ENCODE data around the gene SRSF4. TPM values are rescaled to one million over a fixed set of nuclear protein-coding genes. Genes with fewer than 3 reads are reported as not detected.

Gene SRSF4
- total and polyA plus RNA-seq, 3 experiments from 2014 or later = 112 to 119 (median 115) TPM

- POLR2A ChIA-PET = interaction anchor here (1.5 kb wide), 1 partner anchor 10 kb away, joined by 6 read pairs; the partner anchor contains the start of gene SRSF4
- Mint-ChIP-seq H3K27me3 (no peaks in the 10 kb centered on the region), H3K4me3 (peak overlapping the region in 6 of 7 donors; percentile 27 to 65 (median 50)), H3K27ac (peak overlapping the region in 6 of 8 donors; percentile 28 to 80 (median 52)), H3K9me3 (no peaks in the 10 kb centered on the region), H3K4me1 (peaks cover 65 to 73% (median 70%) of the 10 kb centered on the region in 3 donors), H3K36me3 (peaks cover 4 to 57% (median 13%) of the 10 kb centered on the region in 3 donors)
- CTCF ChIA-PET = interaction anchor here (1.2 to 1.6 kb wide), 2 partner anchors 10 to 14 kb away, joined by 3 to 8 read pairs; partner anchors contain the start of gene SRSF4
- Histone ChIP-seq H3K4me3 (ENCODE audit: low read length) (no peak overlapping the region), H3K4me1 (ENCODE audit: insufficient read depth, low read length) (peaks cover 37% of the 10 kb centered on the region), H3K27ac (ENCODE audit: low read depth, low read length) (no peak overlapping the region), H3K27me3 (ENCODE audit: insufficient read depth, low read length, poor library complexity, severe bottlenecking) (no peaks in the 10 kb centered on the region), H3K9me3 (ENCODE audit: low read length) (no peaks in the 10 kb centered on the region), H3K36me3 (ENCODE audit: insufficient read depth, low read length) (peaks cover 3% of the 10 kb centered on the region)
- no peak for DNase-seq
Observed at GRCh38 chr1:29171089-29171488, 10.6 kb downstream of the SRSF4 start.

- Histone ChIP-seq H3K27me3 (ENCODE audit: insufficient read depth, low read length, poor library complexity, severe bottlenecking) (no peaks in the 10 kb centered on the region), H3K27ac (ENCODE audit: low read depth, low read length) (no peak overlapping the region), H3K4me3 (ENCODE audit: low read length) (no peak overlapping the region), H3K4me1 (ENCODE audit: insufficient read depth, low read length) (peaks cover 37% of the 10 kb centered on the region), H3K36me3 (ENCODE audit: insufficient read depth, low read length) (peaks cover 14% of the 10 kb centered on the region), H3K9me3 (ENCODE audit: low read length) (no peaks in the 10 kb centered on the region)
- Mint-ChIP-seq H3K27ac (peak overlapping the region in 6 of 8 donors; percentile 1 to 74 (median 22)), H3K27me3 (no peaks in the 10 kb centered on the region), H3K4me3 (peak overlapping the region in 6 of 7 donors; percentile 0 to 63 (median 38)), H3K36me3 (peaks cover 4 to 66% (median 16%) of the 10 kb centered on the region in 3 donors), H3K9me3 (no peaks in the 10 kb centered on the region), H3K4me1 (peaks cover 69 to 80% (median 76%) of the 10 kb centered on the region in 3 donors)
- POLR2A ChIA-PET = interaction anchor here (0.5 kb wide), 1 partner anchor 201 kb away, joined by 11 read pairs; no protein-coding TSS in a partner anchor
- DNase-seq = no peak
- CTCF ChIA-PET = interaction anchor here (1.2 kb wide), 1 partner anchor 13 kb away, joined by 3 read pairs; no protein-coding TSS in a partner anchor
Observed at GRCh38 chr1:29169976-29170375, 11.7 kb downstream of the SRSF4 start.

- Mint-ChIP-seq H3K4me3 (no peak overlapping the region), H3K36me3 (peaks cover 0 to 80% (median 17%) of the 10 kb centered on the region in 3 donors), H3K27me3 (no peaks in the 10 kb centered on the region), H3K4me1 (peaks cover 77 to 93% (median 89%) of the 10 kb centered on the region in 3 donors), H3K9me3 (no peaks in the 10 kb centered on the region), H3K27ac (no peak overlapping the region)
- H3K9me3 ChIP-seq (ENCODE audit: low read length) = no peaks in the 10 kb centered on the region
- DNase-seq = no peak
- ChIA-PET CTCF (interaction anchor here (0.7 to 1.6 kb wide), 4 partner anchors 9 to 286 kb away, joined by 3 to 5 read pairs (median 4); no protein-coding TSS in a partner anchor), POLR2A (interaction anchor here (0.6 to 0.7 kb wide), 2 partner anchors 33 to 656 kb away, joined by 4 to 7 read pairs; no protein-coding TSS in a partner anchor)
- H3K27me3 ChIP-seq (ENCODE audit: insufficient read depth, low read length, poor library complexity, severe bottlenecking) = no peaks in the 10 kb centered on the region
- peaks cover 14% of the 10 kb centered on the region for H3K36me3 ChIP-seq (ENCODE audit: insufficient read depth, low read length)
- H3K27ac ChIP-seq (ENCODE audit: low read depth, low read length) = no peak overlapping the region
- H3K4me3 ChIP-seq (ENCODE audit: low read length) = no peak overlapping the region
- H3K4me1 ChIP-seq (ENCODE audit: insufficient read depth, low read length) = peaks cover 40% of the 10 kb centered on the region
Observed at GRCh38 chr1:29167904-29168303, 13.8 kb downstream of the SRSF4 start.

DNA sequence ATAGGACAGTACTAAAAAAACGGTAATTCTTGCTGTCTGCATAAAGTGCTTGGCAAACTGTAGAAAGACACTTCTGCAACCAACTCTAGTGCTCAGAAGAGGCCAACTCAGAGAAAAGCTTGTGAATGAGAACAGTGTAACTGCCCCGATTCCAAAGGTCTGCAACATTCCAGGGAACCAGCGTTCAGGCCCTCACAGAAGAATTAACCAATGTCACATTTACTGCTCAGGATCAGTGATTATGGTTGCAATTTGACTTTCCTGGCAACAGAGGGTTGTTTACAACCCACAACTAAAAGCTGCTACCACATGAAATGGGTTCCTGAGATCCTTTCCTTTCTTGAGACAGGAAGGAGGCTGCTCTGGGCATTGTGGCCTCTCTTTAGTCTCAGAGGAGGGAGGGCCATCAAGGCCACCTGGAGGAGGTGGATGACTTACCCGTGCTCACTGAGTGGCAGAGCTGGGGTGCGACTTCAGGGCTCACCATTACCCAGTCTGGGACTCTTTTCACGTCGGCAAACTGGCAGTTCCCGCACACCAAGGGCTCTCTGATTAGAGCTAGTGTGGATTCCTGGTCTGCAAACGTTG, 15.3 kb downstream of the SRSF4 start:
- no peak overlapping the region for H3K4me3 ChIP-seq (ENCODE audit: low read length)
- peaks cover 14% of the 10 kb centered on the region for H3K36me3 ChIP-seq (ENCODE audit: insufficient read depth, low read length)
- H3K27me3 ChIP-seq (ENCODE audit: insufficient read depth, low read length, poor library complexity, severe bottlenecking) = no peaks in the 10 kb centered on the region
- H3K9me3 ChIP-seq (ENCODE audit: low read length) = no peaks in the 10 kb centered on the region
- CTCF ChIA-PET = interaction anchor here (1.0 to 2.4 kb wide), 4 partner anchors 12 to 284 kb away, joined by 3 to 6 read pairs (median 4); partner anchors contain the start of gene SRSF4
- peaks cover 39% of the 10 kb centered on the region for H3K4me1 ChIP-seq (ENCODE audit: insufficient read depth, low read length)
- Mint-ChIP-seq H3K4me1 (peaks cover 72 to 90% (median 87%) of the 10 kb centered on the region in 3 donors), H3K9me3 (no peaks in the 10 kb centered on the region), H3K27ac (peak overlapping the region in 3 of 8 donors; percentile 30 to 71 (median 55)), H3K27me3 (no peaks in the 10 kb centered on the region), H3K4me3 (no peak overlapping the region), H3K36me3 (peaks cover 0 to 79% (median 15%) of the 10 kb centered on the region in 3 donors)
- POLR2A ChIA-PET = no interaction called here
- DNase-seq = no peak
- H3K27ac ChIP-seq (ENCODE audit: low read depth, low read length) = no peak overlapping the region

DNA sequence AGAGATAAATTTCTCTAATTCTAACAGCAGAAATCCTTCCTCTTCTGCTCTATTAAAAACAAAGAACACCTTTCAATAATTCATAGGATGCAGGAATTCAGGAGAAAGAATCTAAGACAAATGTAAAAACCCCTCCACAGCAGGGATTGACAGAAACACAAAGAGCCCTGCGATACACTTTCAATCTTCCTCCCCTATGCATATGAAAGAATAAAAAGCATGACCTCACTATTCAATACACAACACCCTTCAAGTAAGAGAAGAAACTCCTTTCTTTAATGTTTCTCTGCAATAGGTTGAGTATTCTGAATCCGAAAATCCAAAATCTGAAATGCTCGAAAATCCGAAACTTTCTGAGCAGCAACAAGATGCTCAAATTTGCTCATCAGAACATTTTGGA, 17.1 kb downstream of the SRSF4 start:
- no peak overlapping the region for H3K4me3 ChIP-seq (ENCODE audit: low read length)
- no peaks in the 10 kb centered on the region for H3K27me3 ChIP-seq (ENCODE audit: insufficient read depth, low read length, poor library complexity, severe bottlenecking)
- H3K4me1 Mint-ChIP-seq = peaks cover 63 to 87% (median 80%) of the 10 kb centered on the region in 3 donors
- H3K36me3 ChIP-seq (ENCODE audit: insufficient read depth, low read length) = peaks cover 21% of the 10 kb centered on the region
- H3K36me3 Mint-ChIP-seq = peaks cover 0 to 78% (median 16%) of the 10 kb centered on the region in 3 donors
- H3K27ac ChIP-seq (ENCODE audit: low read depth, low read length) = no peak overlapping the region
- no peaks in the 10 kb centered on the region for H3K9me3 ChIP-seq (ENCODE audit: low read length)
- H3K4me1 ChIP-seq (ENCODE audit: insufficient read depth, low read length) = peaks cover 21% of the 10 kb centered on the region
- ChIA-PET CTCF (no interaction called here), POLR2A (no interaction called here)
- no peaks in the 10 kb centered on the region for H3K27me3 Mint-ChIP-seq
- peak overlapping the region in 4 of 8 donors; percentile 6 to 69 (median 40) for H3K27ac Mint-ChIP-seq
- DNase-seq = no peak
- no peaks in the 10 kb centered on the region for H3K9me3 Mint-ChIP-seq
- H3K4me3 Mint-ChIP-seq = no peak overlapping the region

DNA sequence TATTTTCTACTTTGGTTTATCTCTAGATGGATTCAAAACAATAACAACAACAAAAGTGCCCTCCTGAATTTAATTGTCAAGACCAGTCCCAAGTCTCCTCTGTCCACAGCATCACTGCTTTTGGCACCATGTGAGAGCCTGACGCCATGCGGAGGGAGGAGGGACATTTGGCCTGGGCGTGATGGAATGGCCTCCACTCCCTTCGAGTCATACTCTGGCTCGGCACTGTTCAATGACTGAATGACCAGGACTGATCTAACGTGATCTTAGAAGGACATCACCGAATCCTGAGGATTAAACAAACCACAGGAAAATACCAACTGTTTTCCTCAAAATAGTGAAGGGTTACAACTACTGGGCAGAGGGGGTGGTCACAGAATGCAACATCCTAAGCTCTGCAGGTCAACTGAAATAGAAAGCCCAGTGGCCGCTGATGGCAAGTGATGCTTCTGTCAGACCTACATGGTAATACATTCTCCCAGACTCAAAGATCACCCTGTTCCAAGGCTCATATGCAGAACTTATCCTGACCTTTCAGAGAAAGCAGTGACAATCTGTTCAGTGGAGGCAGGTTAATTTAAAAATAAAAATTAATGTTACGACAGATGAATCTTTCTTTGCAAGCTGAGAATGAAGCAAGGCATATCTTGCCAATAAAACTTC, 19.1 kb downstream of the SRSF4 start:
- H3K27ac Mint-ChIP-seq = no peak overlapping the region
- CTCF ChIA-PET = no interaction called here

GRCh38 chr1:29162025-29162424, 19.7 kb downstream of the SRSF4 start:
- Histone ChIP-seq H3K4me3 (ENCODE audit: low read length) (no peak overlapping the region), H3K4me1 (ENCODE audit: insufficient read depth, low read length) (peaks cover 16% of the 10 kb centered on the region), H3K9me3 (ENCODE audit: low read length) (no peaks in the 10 kb centered on the region), H3K27ac (ENCODE audit: low read depth, low read length) (no peak overlapping the region), H3K36me3 (ENCODE audit: insufficient read depth, low read length) (peaks cover 39% of the 10 kb centered on the region), H3K27me3 (ENCODE audit: insufficient read depth, low read length, poor library complexity, severe bottlenecking) (no peaks in the 10 kb centered on the region)
- Mint-ChIP-seq H3K27me3 (no peaks in the 10 kb centered on the region), H3K36me3 (peaks cover 0 to 84% (median 19%) of the 10 kb centered on the region in 3 donors), H3K9me3 (no peaks in the 10 kb centered on the region), H3K4me3 (no peak overlapping the region), H3K4me1 (peaks cover 48 to 65% (median 60%) of the 10 kb centered on the region in 3 donors), H3K27ac (peak overlapping the region in 1 of 8 donors; percentile 10)
- DNase-seq = no peak
- ChIA-PET POLR2A (no interaction called here), CTCF (no interaction called here)

More for the DNA sequence above, 19.1 kb downstream of the SRSF4 start:
- Histone ChIP-seq H3K9me3 (ENCODE audit: low read length) (no peaks in the 10 kb centered on the region), H3K27me3 (ENCODE audit: insufficient read depth, low read length, poor library complexity, severe bottlenecking) (no peaks in the 10 kb centered on the region), H3K4me3 (ENCODE audit: low read length) (no peak overlapping the region), H3K27ac (ENCODE audit: low read depth, low read length) (no peak overlapping the region), H3K36me3 (ENCODE audit: insufficient read depth, low read length) (peaks cover 36% of the 10 kb centered on the region), H3K4me1 (ENCODE audit: insufficient read depth, low read length) (peaks cover 16% of the 10 kb centered on the region)
- H3K27me3 Mint-ChIP-seq = no peaks in the 10 kb centered on the region
- POLR2A ChIA-PET = no interaction called here
- no peaks in the 10 kb centered on the region for H3K9me3 Mint-ChIP-seq
- peaks cover 50 to 71% (median 64%) of the 10 kb centered on the region in 3 donors for H3K4me1 Mint-ChIP-seq
- DNase-seq = no peak
- H3K4me3 Mint-ChIP-seq = no peak overlapping the region
- peaks cover 0 to 83% (median 17%) of the 10 kb centered on the region in 3 donors for H3K36me3 Mint-ChIP-seq

GRCh38 chr1:29159773-29160172, 21.9 kb downstream of the SRSF4 start:
- DNase-seq = no peak
- Mint-ChIP-seq H3K4me1 (peaks cover 35 to 47% (median 45%) of the 10 kb centered on the region in 3 donors), H3K27me3 (no peaks in the 10 kb centered on the region), H3K4me3 (no peak overlapping the region), H3K27ac (no peak overlapping the region), H3K9me3 (no peaks in the 10 kb centered on the region), H3K36me3 (peaks cover 0 to 82% (median 17%) of the 10 kb centered on the region in 3 donors)
- H3K27ac ChIP-seq (ENCODE audit: low read depth, low read length) = no peak overlapping the region
- peaks cover 16% of the 10 kb centered on the region for H3K4me1 ChIP-seq (ENCODE audit: insufficient read depth, low read length)
- POLR2A ChIA-PET = no interaction called here
- peaks cover 44% of the 10 kb centered on the region for H3K36me3 ChIP-seq (ENCODE audit: insufficient read depth, low read length)
- CTCF ChIA-PET = no interaction called here
- no peaks in the 10 kb centered on the region for H3K27me3 ChIP-seq (ENCODE audit: insufficient read depth, low read length, poor library complexity, severe bottlenecking)
- H3K4me3 ChIP-seq (ENCODE audit: low read length) = no peak overlapping the region
- H3K9me3 ChIP-seq (ENCODE audit: low read length) = no peaks in the 10 kb centered on the region

All from CD8-positive, alpha-beta memory T cell (primary cell).